IMR-90 (cell line): ENCODE results near the gene TENT5C. TPM values are rescaled to one million over a fixed set of nuclear protein-coding genes. Genes with fewer than 3 reads are reported as not detected.

Experiments
- ATAC-seq: fragments of 200-7000 bp; cut with Tn5 transposase; 2 replicates; pipeline ENCODE4 v1.9.1; 2020; ENCODE audit warnings: low read depth, mild to moderate bottlenecking, moderate library complexity
- BruUV-seq: library from RNA; stranded (reverse); fragments of 400-500 nt; replicated peaks from 2 replicates; lab custom pipeline; 2021; lab: Mats Ljungman, UMichigan
- CTCF ChIA-PET: fragments of 300-600 bp; formaldehyde crosslinking; extraction: SDS; loops from one replicate; lab custom pipeline; 2021; ENCODE audit warnings: antibody characterized with exemption; lab: Yijun Ruan, JAX
- POLR2A ChIA-PET: fragments of 300-600 bp; sonication (Branson Sonifier 250); formaldehyde crosslinking; loops from one replicate; lab custom pipeline; 2022; ENCODE audit warnings: antibody characterized with exemption; ENCODE audit not compliant: unreplicated experiment; lab: Charles Lee
- DNase-seq: peaks from one replicate; pipeline ENCODE4 v3.0.0; 2013
- H2AFZ ChIP-seq: replicated peaks from 2 replicates; pipeline ENCODE3; 2013; ENCODE audit warnings: low read length, mild to moderate bottlenecking; ENCODE audit not compliant: poor library complexity
- H2AK5ac ChIP-seq: 2 replicates; pipeline ENCODE4 v1.6.1; 2013; ENCODE audit warnings: low read depth, low read length, inconsistent platforms
- H2AK9ac ChIP-seq: replicated peaks from 2 replicates; pipeline ENCODE3; 2013; ENCODE audit warnings: mild to moderate bottlenecking, low read depth, low read length, moderate library complexity; ENCODE audit not compliant: poor library complexity
- H2BK120ac ChIP-seq: 2 replicates; pipeline ENCODE4 v1.6.1; 2013; ENCODE audit warnings: low read depth, low read length, inconsistent platforms
- H2BK15ac ChIP-seq: 3 replicates; pipeline ENCODE4 v1.6.1; 2013; ENCODE audit warnings: low read depth, low read length, inconsistent platforms
- H2BK20ac ChIP-seq: 2 replicates; pipeline ENCODE4 v1.6.1; 2013; ENCODE audit warnings: low read depth, mild to moderate bottlenecking, inconsistent platforms, low read length, moderate library complexity
- H2BK5ac ChIP-seq: 2 replicates; pipeline ENCODE4 v1.6.1; 2013; ENCODE audit warnings: mild to moderate bottlenecking, low read depth, low read length, inconsistent platforms; ENCODE audit not compliant: poor library complexity, severe bottlenecking
- H3K14ac ChIP-seq: replicated peaks from 2 replicates; pipeline ENCODE4 v1.6.1; 2013; ENCODE audit warnings: low read depth, low read length, inconsistent platforms
- H3K18ac ChIP-seq: 2 replicates; pipeline ENCODE4 v1.6.1; 2013; ENCODE audit warnings: low read depth, low read length, control low read depth
- H3K23ac ChIP-seq: 2 replicates; pipeline ENCODE4 v1.6.1; 2013; ENCODE audit warnings: low read depth, low read length, inconsistent platforms
- H3K27ac ChIP-seq: 2 replicates; pipeline ENCODE4 v1.5.1; 2013; ENCODE audit warnings: mild to moderate bottlenecking, control low read depth, low read length; ENCODE audit not compliant: insufficient read depth
- H3K27me3 ChIP-seq: 2 replicates; pipeline ENCODE4 v1.6.1; 2013; ENCODE audit warnings: low read length; ENCODE audit not compliant: control insufficient read depth, insufficient read depth
- H3K36me3 ChIP-seq: 2 replicates; pipeline ENCODE4 v1.6.1; 2013; ENCODE audit warnings: low read length, mixed read lengths; ENCODE audit not compliant: control insufficient read depth, insufficient read depth
- H3K4ac ChIP-seq: 2 replicates; pipeline ENCODE4 v1.6.1; 2013; ENCODE audit warnings: low read depth, low read length, inconsistent platforms
- H3K4me1 ChIP-seq: 2 replicates; pipeline ENCODE4 v1.6.1; 2013; ENCODE audit warnings: low read length, mixed read lengths; ENCODE audit not compliant: control insufficient read depth, insufficient read depth
- H3K4me2 ChIP-seq: 2 replicates; pipeline ENCODE4 v1.6.1; 2013; ENCODE audit warnings: low read depth, mild to moderate bottlenecking, control low read depth, low read length, moderate library complexity
- H3K4me3 ChIP-seq: 2 replicates; pipeline ENCODE4 v1.5.1; 2013; ENCODE audit warnings: low read depth, mild to moderate bottlenecking, control low read depth, low read length, moderate library complexity; ENCODE audit not compliant: insufficient read depth
- H3K56ac ChIP-seq: 2 replicates; pipeline ENCODE4 v1.6.1; 2013; ENCODE audit warnings: low read length, inconsistent platforms; ENCODE audit not compliant: insufficient read depth; ENCODE audit errors: extremely low read depth
- H3K79me1 ChIP-seq, 2 experiments: 2 replicates each; pipeline ENCODE4 v1.6.1; 2013; ENCODE audit warnings: low read length in 2 of 2, inconsistent platforms in 1 of 2, low read depth in 1 of 2
- H3K9ac ChIP-seq: 2 replicates; pipeline ENCODE4 v1.6.1; 2013; ENCODE audit warnings: low read depth, low read length, control low read depth
- H3K9me1 ChIP-seq: 2 replicates; pipeline ENCODE4 v1.6.1; 2013; ENCODE audit warnings: low read length, inconsistent platforms; ENCODE audit not compliant: insufficient read depth
- H3K9me3 ChIP-seq: 2 replicates; pipeline ENCODE4 v1.6.1; 2013; ENCODE audit warnings: low read length; ENCODE audit not compliant: control insufficient read depth, insufficient read depth
- H4K20me1 ChIP-seq: 2 replicates; pipeline ENCODE4 v1.6.1; 2013; ENCODE audit warnings: low read length, inconsistent platforms; ENCODE audit not compliant: insufficient read depth
- H4K5ac ChIP-seq: 2 replicates; pipeline ENCODE4 v1.6.1; 2013; ENCODE audit warnings: mild to moderate bottlenecking, low read depth, low read length, control low read depth
- H4K8ac ChIP-seq, 2 experiments: 2 replicates each; pipeline ENCODE4 v1.6.1; 2013; ENCODE audit warnings: low read depth in 2 of 2, low read length in 2 of 2, control low read depth in 1 of 2, inconsistent platforms in 1 of 2
- H4K91ac ChIP-seq: 2 replicates; pipeline ENCODE4 v1.6.1; 2013; ENCODE audit warnings: low read depth, low read length, inconsistent platforms; ENCODE audit not compliant: insufficient read depth
- CTCF ChIP-seq: conservative IDR thresholded peaks from 2 replicates; pipeline ENCODE4 v1.5.1; 2012; ENCODE audit warnings: mild to moderate bottlenecking, low read depth, low read length, improper control_type of control experiment
- FOS ChIP-seq: fragments of 150-350 bp; IDR thresholded peaks from 2 replicates; pipeline ENCODE4 v1.6.1; 2016; ENCODE audit warnings: low read depth, low read length
- NFE2L2 ChIP-seq: fragments of 150-350 bp; IDR thresholded peaks from 2 replicates; pipeline ENCODE4 v1.6.1; 2016; ENCODE audit warnings: low read depth, mild to moderate bottlenecking, low read length
- WGBS, 2 experiments: methylation state at CpG; one replicate each; pipeline versions ENCODE4 v1.1.5 to v1.1.7; 2013; ENCODE audit warnings: missing lambda C conversion rate in 2 of 2; ENCODE audit not compliant: insufficient read length in 1 of 2; ENCODE audit errors: extremely low coverage in 2 of 2; 5-methylcytosine and 5-hydroxymethylcytosine counted together
- dilution Hi-C: fragments of 300-500 bp; cut with HindIII; formaldehyde crosslinking; loops from one replicate; pipeline ENCODE4 v1.14.3; 2018; ENCODE audit warnings: low sequenced_read_pairs; ENCODE audit not compliant: unreplicated experiment
- in situ Hi-C: fragments of 300-500 bp; cut with MboI; formaldehyde crosslinking; loops from 3 replicates; pipeline ENCODE4 v1.14.3; 2019; ENCODE audit warnings: low sequenced_read_pairs, inconsistent platforms, mixed read lengths
- intact Hi-C: fragments of 100-400 bp; cut with micrococcal nuclease; formaldehyde crosslinking; loops from 2 replicates; pipeline ENCODE4 v1.10.0; 2022
- polyA plus RNA-seq, 3 experiments: library from polyadenylated mRNA; depleted of rRNA; stranded (reverse); fragments of >200 nt; gene quantifications; 2 replicates each; pipeline ENCODE4 v1.2.3, GENCODE V29; 2012; ENCODE audit warnings: low replicate concordance in 1 of 3
- total RNA-seq: library from RNA; depleted of rRNA; stranded (reverse); fragments of >200 nt; gene quantifications from 2 replicates; pipeline ENCODE4 v1.2.3, GENCODE V29; 2012

TENT5C gene
- total and polyA plus RNA-seq, 2 of the 4 experiments (the other 2 are of a cell fraction) = 1.5 to 4.1 TPM

GRCh38 chr1:117612517-117613248 is 6.8 kb downstream of the TENT5C start:
- no peak overlapping the region for H2AK5ac ChIP-seq
- H3K9me3 ChIP-seq = no peaks in the 10 kb centered on the region
- H3K36me3 ChIP-seq = no peaks in the 10 kb centered on the region
- no TSS peak for BruUV-seq
- peak overlapping the region; percentile 18 for H2AK9ac ChIP-seq
- 0 out of 2 replicates have a peak overlapping the region, but pooled peaks have one; percentile 4 for H4K91ac ChIP-seq
- H3K9ac ChIP-seq = no peak overlapping the region; the same call in 1 of the 2 replicates
- WGBS, 2 experiments = 51% methylated on average over 5 of the region's 7 CpGs; no CpG with 5 or more reads in 1 of the 2 experiments
- peak overlapping the region; percentile 81 for H3K18ac ChIP-seq
- H3K4ac ChIP-seq = peak overlapping the region; percentile 56
- peak overlapping the region; percentile 80 for H2BK5ac ChIP-seq
- in situ Hi-C loops = no loop called here
- H3K14ac ChIP-seq = peak overlapping the region; percentile 44
- H4K8ac ChIP-seq = peak overlapping the region in 1 of 2 experiments; percentile 54; a peak in 1 of 4 replicates
- no peak overlapping the region for H3K4me3 ChIP-seq
- H3K27me3 ChIP-seq = no peaks in the 10 kb centered on the region
- intact Hi-C loops = no loop called here
- peaks cover 12 to 90% of the 10 kb centered on the region in 2 experiments; a peak in 3 of 4 replicates for H3K79me1 ChIP-seq
- H2BK20ac ChIP-seq = peak overlapping the region; percentile 30
- no peak overlapping the region for H2AFZ ChIP-seq
- peak overlapping the region; percentile 72; the same call in 1 of the 2 replicates for H3K27ac ChIP-seq
- H4K5ac ChIP-seq = peak overlapping the region; percentile 47; the same call in 1 of the 2 replicates
- H3K9me1 ChIP-seq = peaks cover 57% of the 10 kb centered on the region
- H2BK15ac ChIP-seq = 0 out of 3 replicates have a peak overlapping the region, but pooled peaks have one; percentile 7
- peak overlapping the region; percentile 39; the same call in 1 of the 2 replicates for H3K23ac ChIP-seq
- CTCF ChIA-PET = interaction anchor here (0.8 to 1.6 kb wide), 4 partner anchors 15 to 284 kb away, joined by 3 to 4 read pairs (median 3); no protein-coding TSS in a partner anchor
- peak overlapping the region; percentile 64 for H3K4me2 ChIP-seq
- peak overlapping the region; percentile 1; the same call in 1 of the 2 replicates for H3K56ac ChIP-seq
- POLR2A ChIA-PET = no interaction called here
- DNase-seq (peak; percentile 88), ATAC-seq (peak; percentile 87)
- TF ChIP-seq FOS = peak; percentile 36; the same call in 1 of the 2 replicates
- peak; percentile 67 for TF ChIP-seq NFE2L2
- TF ChIP-seq CTCF = no peak
- dilution Hi-C loops = no loop called here
- H4K20me1 ChIP-seq = peaks cover 98% of the 10 kb centered on the region; the same call in 1 of the 2 replicates
- peak overlapping the region; percentile 59 for H2BK120ac ChIP-seq
- peaks cover 30% of the 10 kb centered on the region for H3K4me1 ChIP-seq
